NB4 (cell line): ENCODE results near the gene DDX3X.
"Not testable (repeated sequence)": the region's sequence is repeated elsewhere in the genome, so short reads cannot be mapped to it uniquely, and the experiment has no call there.

Experiments used
- DNase-seq: peaks from one replicate; pipeline ENCODE4 v3.0.0; 2010; ENCODE audit warnings: low read depth
- H3K4me3 ChIP-seq: one replicate; pipeline ENCODE4 v1.5.1; 2011; ENCODE audit warnings: mild to moderate bottlenecking, low read depth, low read length, moderate library complexity
- CTCF ChIP-seq: IDR thresholded peaks from one replicate; pipeline ENCODE4 v1.5.1; 2012; ENCODE audit warnings: low read depth, low read length
- MYC ChIP-seq: IDR thresholded peaks from 2 replicates; pipeline ENCODE4 v1.6.1; 2011; ENCODE audit warnings: low read depth, low read length
- POLR2A ChIP-seq: IDR thresholded peaks from 2 replicates; pipeline ENCODE4 v1.6.1; 2011; ENCODE audit warnings: mild to moderate bottlenecking; ENCODE audit not compliant: insufficient read length; ENCODE audit errors: extremely low read depth
- TF ChIP-seq, protein P1 (sequence below): IDR thresholded peaks from 2 replicates; pipeline ENCODE4 v1.6.1; 2011; ENCODE audit warnings: low read depth, low read length

The DDX3X gene

GRCh38 chrX:41408576-41408975 lies 74.6 kb downstream of the DDX3X start:
- TF ChIP-seq, protein P1, sequence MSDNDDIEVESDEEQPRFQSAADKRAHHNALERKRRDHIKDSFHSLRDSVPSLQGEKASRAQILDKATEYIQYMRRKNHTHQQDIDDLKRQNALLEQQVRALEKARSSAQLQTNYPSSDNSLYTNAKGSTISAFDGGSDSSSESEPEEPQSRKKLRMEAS, result no peak
- DNase-seq, result no peak
- H3K4me3 ChIP-seq, result no peak overlapping the region

- no peak for DNase-seq
- no peak overlapping the region for H3K4me3 ChIP-seq
These were observed 75.0 kb downstream of the DDX3X start for GRCh38 chrX:41409006-41409405.

GRCh38 chrX:41411222-41411621 lies 77.3 kb downstream of the DDX3X start:
- H3K4me3 ChIP-seq, DNase-seq: not testable (repeated sequence)

More at GRCh38 chrX:41409006-41409405, 75.0 kb downstream of the DDX3X start:
- TF ChIP-seq POLR2A, result no peak
- TF ChIP-seq CTCF, result no peak
- TF ChIP-seq, protein P1, result no peak
- TF ChIP-seq MYC, result no peak

DNA sequence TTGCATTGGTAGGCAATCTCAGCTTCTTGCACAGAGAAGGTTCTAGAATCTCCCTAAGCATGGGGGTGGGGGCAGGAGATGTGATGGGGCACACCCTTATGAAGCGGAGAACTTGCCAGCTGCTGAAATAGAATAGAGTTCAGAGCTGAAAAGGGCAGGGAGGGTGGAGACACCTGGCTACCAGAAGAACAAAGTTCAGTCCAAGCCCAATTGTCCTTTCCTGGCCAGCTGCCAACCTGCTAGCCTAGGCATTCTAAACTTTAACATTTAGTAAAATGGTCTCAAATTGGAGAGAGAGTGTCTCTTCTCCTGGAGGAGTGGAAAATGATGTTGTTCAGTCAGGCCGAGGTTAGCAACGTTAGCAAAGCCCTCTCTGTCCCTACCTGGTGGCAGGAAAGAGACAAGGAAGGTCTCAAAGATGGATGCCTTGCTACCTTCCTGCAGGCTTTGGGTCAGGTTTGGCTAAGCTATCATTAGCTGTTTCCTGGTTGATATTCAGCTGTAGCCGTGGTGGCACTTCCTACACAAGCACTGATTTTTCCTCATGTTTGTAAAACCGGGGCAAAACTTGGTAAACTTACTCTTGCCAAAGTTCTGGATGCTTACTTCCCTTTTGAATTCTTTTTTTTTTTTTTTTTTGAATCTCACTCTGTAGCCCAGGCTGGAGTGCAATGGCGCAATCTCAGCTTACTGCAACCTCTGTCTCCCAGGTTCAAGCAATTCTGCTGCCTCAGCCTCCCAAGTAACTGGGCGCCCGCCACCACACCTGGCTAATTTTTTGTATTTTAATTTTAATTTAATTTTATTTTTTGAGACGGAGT lies 78.5 kb downstream of the DDX3X start:
- TF ChIP-seq POLR2A (no peak), CTCF (no peak), MYC (no peak)
- TF ChIP-seq, protein P1, result no peak
- DNase-seq, result no peak
- no peak overlapping the region for H3K4me3 ChIP-seq
